IPS-18a (cell line): Measurements from ENCODE around the gene GFRA1.

Experiments used
- H3K27ac ChIP-seq: one replicate; pipeline ENCODE4 v1.5.1; 2013; ENCODE audit warnings: low read length
- H3K27me3 ChIP-seq: one replicate; pipeline ENCODE4 v1.6.1; 2013; ENCODE audit warnings: mild to moderate bottlenecking, low read length; ENCODE audit not compliant: control insufficient read depth, insufficient read depth
- H3K36me3 ChIP-seq: one replicate; pipeline ENCODE4 v1.6.1; 2013; ENCODE audit warnings: low read depth, low read length; ENCODE audit not compliant: control insufficient read depth
- H3K4me1 ChIP-seq: one replicate; pipeline ENCODE4 v1.6.1; 2013; ENCODE audit warnings: low read depth, low read length; ENCODE audit not compliant: control insufficient read depth
- H3K4me3 ChIP-seq: one replicate; pipeline ENCODE4 v1.5.1; 2013; ENCODE audit warnings: low read length
- H3K9ac ChIP-seq: one replicate; pipeline ENCODE4 v1.6.1; 2013; ENCODE audit warnings: mild to moderate bottlenecking, low read length, moderate library complexity
- H3K9me3 ChIP-seq: one replicate; pipeline ENCODE4 v1.6.1; 2013; ENCODE audit warnings: low read depth, low read length; ENCODE audit not compliant: control insufficient read depth

The GFRA1 gene

DNA sequence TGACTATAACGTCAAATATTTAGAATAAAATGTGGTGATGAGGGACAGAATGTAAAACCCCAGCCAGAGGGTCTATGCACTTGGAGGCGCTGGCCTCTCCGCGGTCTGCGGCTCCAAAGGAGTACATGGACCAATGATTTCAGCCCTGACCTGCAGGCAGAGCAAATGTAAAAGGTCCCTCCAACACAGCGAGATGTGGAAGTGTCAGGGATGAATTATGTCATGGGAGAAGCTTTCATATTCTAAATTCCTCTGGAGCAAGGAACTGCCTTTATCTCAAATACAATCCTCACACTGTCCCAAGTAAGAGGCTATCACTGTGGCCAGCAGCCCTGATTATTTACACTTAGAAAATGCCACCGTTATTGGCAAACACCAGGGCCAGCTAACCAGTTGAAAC is 139.4 kb downstream of the GFRA1 start:
- H3K9ac ChIP-seq, result no peak overlapping the region
- H3K27me3 ChIP-seq, result no peaks in the 10 kb centered on the region
- no peaks in the 10 kb centered on the region for H3K36me3 ChIP-seq
- no peak overlapping the region for H3K4me3 ChIP-seq
- no peaks in the 10 kb centered on the region for H3K4me1 ChIP-seq
- H3K27ac ChIP-seq, result no peak overlapping the region
- H3K9me3 ChIP-seq, result no peaks in the 10 kb centered on the region

DNA sequence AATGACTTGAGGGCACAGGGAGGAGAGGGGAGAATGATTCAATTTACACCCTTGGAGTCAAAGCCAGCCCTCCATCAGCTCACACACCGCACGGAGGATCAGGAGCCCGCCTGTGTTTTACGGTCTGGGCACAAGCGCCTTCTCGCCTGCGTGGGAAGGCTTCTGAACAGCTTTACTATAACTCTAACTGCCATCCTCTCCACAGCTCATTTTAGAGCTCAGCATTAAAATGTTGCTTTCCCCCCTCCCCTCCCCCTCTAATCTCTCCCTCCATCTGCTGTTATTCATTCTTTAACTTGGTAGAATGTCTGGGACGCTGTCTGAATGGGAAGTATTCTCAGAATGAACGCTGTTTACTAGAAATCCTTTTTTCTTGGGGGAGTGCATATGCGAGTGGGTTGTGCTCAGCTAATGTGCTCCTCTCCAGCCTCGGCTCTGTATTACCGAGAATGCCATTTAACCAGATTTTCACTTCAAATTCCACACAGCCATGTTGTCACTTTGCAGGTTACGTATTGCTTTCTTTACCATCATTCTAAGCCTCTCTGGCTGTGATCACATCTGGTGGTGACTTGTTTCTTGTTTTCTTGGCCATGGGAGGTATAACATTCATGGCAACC is 140.1 kb downstream of the GFRA1 start:
- Histone ChIP-seq H3K4me1 (no peaks in the 10 kb centered on the region), H3K27me3 (no peaks in the 10 kb centered on the region), H3K4me3 (no peak overlapping the region)

DNA sequence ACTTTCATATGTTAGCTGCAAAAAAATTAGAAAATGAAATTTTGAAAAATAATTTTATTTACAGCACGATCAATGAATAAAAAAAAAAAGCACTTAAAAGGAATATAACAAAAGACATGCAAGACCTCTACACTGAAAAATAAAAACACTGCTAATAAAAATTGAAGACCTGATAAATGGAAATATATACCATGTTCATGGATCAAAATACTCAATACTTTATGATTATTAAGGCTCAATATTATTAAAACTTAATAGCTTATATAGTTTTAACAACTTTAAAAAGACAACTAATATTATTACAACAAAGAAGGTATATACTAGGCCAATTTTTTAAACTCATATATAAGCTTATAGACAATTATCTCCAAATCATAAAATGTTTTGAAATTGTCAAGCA is 143.0 kb downstream of the GFRA1 start:
- Histone ChIP-seq H3K27ac (no peak overlapping the region), H3K9ac (no peak overlapping the region), H3K36me3 (no peaks in the 10 kb centered on the region), H3K4me3 (no peak overlapping the region), H3K4me1 (peaks cover 6% of the 10 kb centered on the region), H3K27me3 (no peaks in the 10 kb centered on the region), H3K9me3 (no peaks in the 10 kb centered on the region)

More for the DNA sequence above, 140.1 kb downstream of the GFRA1 start:
- Histone ChIP-seq H3K9me3 (no peaks in the 10 kb centered on the region), H3K9ac (no peak overlapping the region), H3K27ac (no peak overlapping the region), H3K36me3 (no peaks in the 10 kb centered on the region)

DNA sequence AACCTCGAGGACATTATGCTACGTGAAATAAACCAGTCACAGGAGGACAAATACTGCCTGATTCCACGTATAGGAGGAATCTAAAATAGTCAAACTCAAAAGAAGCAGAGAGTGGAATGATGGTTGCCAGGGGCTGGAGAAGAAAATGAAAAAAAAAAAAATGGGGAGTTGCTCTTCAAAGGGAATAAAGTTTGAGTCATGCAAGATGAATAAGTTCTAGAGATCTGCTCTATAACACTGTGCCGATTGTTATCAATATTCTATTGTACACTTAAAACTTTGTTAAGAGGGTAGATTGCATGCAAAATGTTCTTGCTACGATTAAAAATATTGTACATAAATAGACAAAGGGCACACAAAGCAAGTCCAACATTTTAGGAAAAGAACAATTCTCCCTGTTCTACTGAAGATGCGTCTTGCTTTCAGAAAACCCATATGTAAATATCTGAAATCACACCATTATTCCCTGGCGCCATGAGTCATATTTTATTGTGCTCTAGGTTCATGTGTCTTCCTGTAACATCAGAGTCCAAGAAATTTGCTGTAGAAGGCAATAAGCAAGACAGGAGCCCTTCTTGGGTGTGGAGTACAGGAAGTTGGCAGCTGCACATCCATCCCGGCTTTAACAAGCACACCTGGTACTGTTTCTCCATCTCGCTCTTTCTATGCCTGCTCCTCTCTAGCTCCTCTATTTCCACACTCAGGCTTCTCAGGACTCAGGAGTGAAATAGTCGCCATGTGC is 145.9 kb downstream of the GFRA1 start:
- Histone ChIP-seq H3K4me3 (no peak overlapping the region), H3K9me3 (no peaks in the 10 kb centered on the region), H3K27ac (no peak overlapping the region), H3K36me3 (no peaks in the 10 kb centered on the region), H3K9ac (no peak overlapping the region), H3K27me3 (peaks cover 4% of the 10 kb centered on the region), H3K4me1 (peaks cover 9% of the 10 kb centered on the region)

DNA sequence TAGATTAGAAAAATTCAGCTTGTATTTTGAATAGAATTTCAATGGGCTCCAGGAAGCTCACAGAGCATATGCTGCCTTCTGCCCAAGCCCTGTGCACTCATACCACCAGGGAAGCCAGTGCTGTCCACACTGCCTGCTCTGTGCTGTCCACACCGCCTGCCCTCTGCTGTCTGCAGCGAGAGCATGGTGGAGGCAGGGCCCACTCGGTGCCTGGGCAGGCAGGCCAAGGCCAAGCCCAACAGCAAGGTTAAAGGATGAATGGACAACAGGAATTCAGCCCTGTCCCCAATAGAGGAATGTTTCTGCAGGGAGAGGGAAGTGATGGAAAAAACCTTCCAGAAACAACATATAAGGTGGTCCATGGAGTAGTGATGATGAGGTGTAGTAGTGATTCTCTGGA is 146.8 kb downstream of the GFRA1 start:
- H3K27me3 ChIP-seq, result peaks cover 10% of the 10 kb centered on the region
- peaks cover 9% of the 10 kb centered on the region for H3K4me1 ChIP-seq
- H3K9ac ChIP-seq, result no peak overlapping the region
- no peak overlapping the region for H3K4me3 ChIP-seq
- H3K27ac ChIP-seq, result no peak overlapping the region
- H3K36me3 ChIP-seq, result no peaks in the 10 kb centered on the region
- no peaks in the 10 kb centered on the region for H3K9me3 ChIP-seq

DNA sequence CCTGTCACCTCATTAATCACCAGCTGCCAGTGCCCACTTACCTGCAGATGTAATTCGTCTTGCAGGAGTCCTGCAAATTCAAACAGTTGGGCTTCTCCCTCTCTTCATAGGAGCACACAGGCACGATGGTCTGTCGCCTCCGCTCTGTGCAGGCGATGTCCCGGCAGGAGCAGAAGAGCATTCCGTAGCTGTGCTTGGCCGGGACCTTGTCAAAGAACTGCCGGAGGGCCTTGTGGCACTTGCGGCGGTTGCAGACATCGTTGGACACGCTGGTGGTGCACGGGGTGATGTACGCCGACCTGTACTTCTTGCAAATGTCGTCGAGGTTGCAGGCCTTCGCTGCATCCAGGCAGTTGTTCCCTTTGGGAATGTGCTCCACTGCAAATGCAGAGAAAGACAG is 147.8 kb downstream of the GFRA1 start:
- peaks cover 10% of the 10 kb centered on the region for H3K27me3 ChIP-seq
- H3K9ac ChIP-seq, result no peak overlapping the region
- H3K36me3 ChIP-seq, result no peaks in the 10 kb centered on the region
- H3K4me1 ChIP-seq, result peaks cover 14% of the 10 kb centered on the region
- no peaks in the 10 kb centered on the region for H3K9me3 ChIP-seq
- H3K4me3 ChIP-seq, result no peak overlapping the region
- H3K27ac ChIP-seq, result no peak overlapping the region

DNA sequence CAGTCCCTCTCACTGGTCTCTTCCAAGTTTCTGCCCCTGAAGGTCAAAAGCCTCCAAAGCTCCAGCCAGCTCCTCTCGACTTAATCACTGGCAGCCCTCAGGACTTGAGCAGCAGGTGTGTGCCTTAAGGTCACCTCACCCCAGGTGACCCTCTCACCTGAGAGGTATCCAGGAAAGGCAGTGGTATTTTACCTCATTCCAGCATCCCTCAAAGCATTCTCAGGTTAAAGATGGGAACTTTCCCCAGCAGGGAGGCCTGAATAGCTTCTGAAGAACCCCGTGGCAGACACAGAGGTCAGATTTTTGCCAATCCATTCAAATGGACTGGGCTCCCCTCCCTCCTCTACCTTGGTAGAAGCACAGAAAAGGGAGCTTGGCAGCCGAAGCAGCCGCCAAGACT is 148.2 kb downstream of the GFRA1 start:
- H3K4me3 ChIP-seq, result no peak overlapping the region
- no peaks in the 10 kb centered on the region for H3K9me3 ChIP-seq
- H3K27me3 ChIP-seq, result peaks cover 10% of the 10 kb centered on the region
- no peak overlapping the region for H3K9ac ChIP-seq
- H3K4me1 ChIP-seq, result peaks cover 14% of the 10 kb centered on the region
- no peak overlapping the region for H3K27ac ChIP-seq
- no peaks in the 10 kb centered on the region for H3K36me3 ChIP-seq

DNA sequence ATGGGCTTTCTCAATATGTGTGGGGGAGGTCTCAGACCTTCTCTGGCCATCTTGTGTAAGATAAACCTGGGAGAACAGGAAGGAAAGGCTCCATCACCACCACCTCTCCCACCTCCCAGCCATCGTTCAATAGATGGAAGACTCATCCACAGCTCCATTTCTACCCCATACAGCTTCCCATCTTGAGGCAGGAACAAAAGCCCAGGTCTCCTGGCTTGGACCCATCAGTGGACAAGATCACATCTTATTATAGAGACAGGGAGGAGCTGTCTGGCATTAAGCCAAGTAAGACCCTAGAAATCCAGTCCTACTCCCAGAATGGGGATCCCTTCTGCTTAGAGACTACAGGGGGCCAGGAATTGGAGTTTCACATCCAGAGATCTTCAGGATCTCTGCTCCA is 150.3 kb downstream of the GFRA1 start:
- Histone ChIP-seq H3K4me1 (peaks cover 14% of the 10 kb centered on the region), H3K4me3 (no peak overlapping the region), H3K36me3 (no peaks in the 10 kb centered on the region), H3K9ac (no peak overlapping the region), H3K27ac (no peak overlapping the region), H3K27me3 (peaks cover 10% of the 10 kb centered on the region), H3K9me3 (no peaks in the 10 kb centered on the region)

DNA sequence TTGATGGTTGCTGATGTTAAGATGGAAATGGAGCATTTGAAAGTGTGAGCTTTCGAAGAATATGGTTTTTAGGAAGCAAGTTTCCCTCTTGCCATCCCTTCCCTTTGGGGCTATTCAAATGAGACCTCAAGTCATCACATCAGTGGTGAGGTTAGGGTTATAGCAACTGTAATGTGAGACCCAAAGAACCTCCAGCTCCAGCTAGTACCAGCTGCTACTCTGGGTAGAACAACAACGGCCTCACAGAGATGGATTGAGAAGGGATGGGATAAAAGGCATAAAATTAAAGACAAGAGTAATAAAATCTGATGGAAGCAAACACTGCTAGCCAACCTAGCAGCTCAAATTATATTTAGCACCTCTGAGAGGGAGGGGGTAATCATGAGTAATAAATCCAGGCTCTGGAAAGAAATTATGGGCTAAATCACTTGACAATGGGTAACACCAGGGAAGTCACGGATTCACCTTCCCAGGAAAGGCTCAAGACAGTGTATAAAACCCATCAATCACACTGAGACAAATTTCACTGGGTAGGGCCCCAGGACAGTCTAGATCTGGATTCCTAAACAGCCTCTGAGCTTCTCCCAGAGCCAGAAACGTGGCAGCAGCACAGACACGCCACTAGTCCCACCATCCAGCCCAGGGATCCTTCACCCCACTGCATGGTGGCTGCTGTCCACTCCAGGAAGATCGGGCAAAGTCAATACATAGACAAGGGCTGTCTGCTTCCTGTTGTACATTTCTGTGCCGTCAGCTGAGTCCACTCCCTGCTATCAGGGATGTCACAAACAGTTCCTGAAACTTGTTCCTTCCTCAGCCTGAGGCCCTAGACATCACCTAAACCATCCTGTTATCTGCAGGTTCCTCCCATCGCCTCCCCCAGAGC is 151.1 kb downstream of the GFRA1 start:
- H3K4me3 ChIP-seq, result no peak overlapping the region
- no peaks in the 10 kb centered on the region for H3K36me3 ChIP-seq
- H3K27me3 ChIP-seq, result peaks cover 10% of the 10 kb centered on the region

DNA sequence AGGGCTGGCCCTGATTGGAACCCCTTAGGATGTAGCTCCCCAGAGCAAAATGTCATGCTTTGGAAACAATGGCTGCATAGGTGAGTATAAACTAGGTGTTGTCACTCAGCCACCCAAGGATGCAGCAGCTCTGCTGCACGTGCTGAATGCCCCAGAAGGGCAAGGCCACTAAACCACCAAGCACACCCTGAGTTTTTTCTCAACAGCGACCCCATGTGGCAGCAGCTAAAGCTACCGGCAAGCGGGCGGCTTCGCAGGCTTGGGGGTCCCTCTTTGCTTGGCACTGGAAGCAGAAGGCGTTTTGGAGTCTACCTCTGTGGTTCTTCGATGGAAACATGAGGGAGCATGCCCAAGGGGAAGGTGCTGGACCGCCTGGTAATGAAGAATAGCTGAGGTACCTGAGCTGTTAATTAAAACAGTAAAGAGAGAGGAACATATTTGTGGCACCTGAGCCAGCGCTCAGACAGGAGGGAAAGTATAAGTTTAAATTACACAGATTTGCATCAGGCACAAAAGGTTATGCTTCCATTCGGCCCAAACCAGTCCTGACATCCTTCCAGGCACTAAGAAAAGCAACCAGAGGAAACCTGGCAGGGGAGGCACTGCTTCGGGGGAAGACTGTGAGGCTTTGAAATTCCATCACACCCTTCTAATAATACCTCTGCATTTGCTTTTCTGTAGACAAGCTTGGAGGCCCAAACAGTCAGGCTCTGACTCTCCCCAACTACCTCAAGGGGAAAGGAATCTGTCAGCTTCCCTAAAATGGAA is 152.1 kb downstream of the GFRA1 start:
- peaks cover 10% of the 10 kb centered on the region for H3K27me3 ChIP-seq
- no peak overlapping the region for H3K4me3 ChIP-seq
- H3K27ac ChIP-seq, result no peak overlapping the region
- H3K4me1 ChIP-seq, result peaks cover 14% of the 10 kb centered on the region
- H3K36me3 ChIP-seq, result no peaks in the 10 kb centered on the region
- H3K9me3 ChIP-seq, result no peaks in the 10 kb centered on the region
- H3K9ac ChIP-seq, result no peak overlapping the region

More for the DNA sequence above, 151.1 kb downstream of the GFRA1 start:
- H3K4me1 ChIP-seq, result peaks cover 14% of the 10 kb centered on the region
- H3K9ac ChIP-seq, result no peak overlapping the region
- H3K9me3 ChIP-seq, result no peaks in the 10 kb centered on the region
- H3K27ac ChIP-seq, result no peak overlapping the region

DNA sequence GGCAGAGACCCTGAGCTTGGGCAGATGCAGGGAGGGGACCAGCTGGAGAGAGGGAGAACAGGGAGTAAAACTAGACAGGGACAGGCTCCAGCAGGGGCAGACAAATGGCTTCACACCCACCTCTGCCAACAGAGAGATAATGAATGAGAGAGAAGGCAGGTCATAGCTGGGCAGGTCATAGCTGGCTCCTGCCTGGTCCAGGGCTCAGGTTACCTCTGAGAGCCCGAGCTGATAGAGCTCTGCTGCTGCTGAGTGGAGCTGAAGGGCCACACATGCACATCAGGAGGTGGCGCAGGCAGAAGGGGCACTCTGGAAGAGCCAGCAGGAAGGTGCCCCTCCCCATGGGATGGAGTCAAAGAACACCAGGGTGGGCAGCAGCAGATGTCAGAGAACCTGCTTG is 154.2 kb downstream of the GFRA1 start:
- Histone ChIP-seq H3K4me3 (no peak overlapping the region), H3K36me3 (no peaks in the 10 kb centered on the region), H3K27me3 (peaks cover 10% of the 10 kb centered on the region), H3K9ac (no peak overlapping the region), H3K4me1 (peaks cover 5% of the 10 kb centered on the region), H3K9me3 (no peaks in the 10 kb centered on the region), H3K27ac (no peak overlapping the region)
